ENCODE data around the gene CD300LF. TPM values are rescaled to one million over a fixed set of nuclear protein-coding genes. Genes with fewer than 3 reads are reported as not detected.

Gene CD300LF
- polyA plus RNA-seq, 1 donor (not counting 4 experiments of a cell fraction or from before 2014, with no cell fraction given), result not detected

DNA sequence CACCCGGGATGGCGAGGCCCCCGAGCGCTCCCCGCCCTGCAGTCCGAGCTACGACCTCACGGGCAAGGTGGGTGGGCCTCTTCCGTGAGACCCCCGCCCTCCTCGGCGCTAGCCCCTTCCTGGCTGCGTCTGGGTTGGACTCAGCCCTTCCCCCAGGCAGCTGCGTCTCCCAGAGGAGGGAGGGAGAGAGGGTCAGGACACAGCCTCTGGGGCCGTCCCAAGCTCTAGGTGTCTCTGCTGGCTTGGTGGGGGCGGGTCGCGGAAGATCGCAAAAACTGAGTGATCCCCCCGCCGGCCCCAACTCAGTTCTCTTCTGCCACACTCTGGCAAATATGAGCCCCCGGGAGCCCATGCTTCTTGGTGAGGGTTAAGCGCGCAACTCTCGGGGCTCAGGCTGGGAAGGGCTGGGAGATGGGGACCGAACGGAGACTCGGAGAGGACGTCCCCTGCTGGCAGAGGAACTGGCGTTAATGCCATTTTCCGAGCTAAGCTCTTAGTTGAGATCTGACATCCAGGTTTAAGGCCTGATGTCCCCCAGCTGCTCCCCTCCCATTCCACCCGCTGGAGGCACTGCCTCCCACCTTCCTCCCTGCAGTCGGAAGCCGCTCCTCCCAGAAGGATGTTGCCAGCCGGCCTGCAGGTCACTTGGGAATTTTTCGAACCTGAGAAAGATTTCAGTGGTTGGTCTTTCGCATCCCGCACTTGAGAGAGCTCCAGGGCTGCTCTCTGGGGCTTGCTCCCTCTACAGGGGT lies 24.8 kb upstream of the CD300LF start:
- Histone ChIP-seq H3K4me3 (ENCODE audit: control insufficient read depth in 2 of 3, extremely low read depth in 1 of 3, insufficient read depth in 2 of 3, low read depth in 1 of 3, low read length in 3 of 3) (no peak overlapping the region), H3K36me3 (ENCODE audit: control insufficient read depth in 2 of 2, extremely low read depth in 1 of 2, insufficient read depth in 2 of 2, low read length in 2 of 2) (no peaks in the 10 kb centered on the region), H3K9me3 (ENCODE audit: control insufficient read depth, low read depth, low read length) (no peaks in the 10 kb centered on the region), H3K27me3 (ENCODE audit: control insufficient read depth, extremely low read depth, insufficient read depth, low read length) (peaks cover 50% of the 10 kb centered on the region), H3K9me1 (ENCODE audit: control insufficient read depth, extremely low read depth, insufficient read depth, low read length) (no peaks in the 10 kb centered on the region), H2AFZ (ENCODE audit: control insufficient read depth, low read length) (no peak overlapping the region), H3K4me1 (ENCODE audit: control insufficient read depth, extremely low read depth, insufficient read depth, low read length) (peaks cover 2% of the 10 kb centered on the region), H3K27ac (ENCODE audit: control insufficient read depth, insufficient read depth, low read length) (no peak overlapping the region), H3K4me2 (ENCODE audit: control insufficient read depth, extremely low read depth, insufficient read depth, low read depth, low read length) (peak overlapping the region; percentile 22), H3K9ac (ENCODE audit: control insufficient read depth, extremely low read depth, insufficient read depth, low read length) (no peak overlapping the region), H3K79me2 (ENCODE audit: control insufficient read depth, insufficient read depth, low read length) (no peaks in the 10 kb centered on the region), H4K20me1 (ENCODE audit: control insufficient read depth, extremely low read depth, insufficient read depth, low read length) (peaks cover 2% of the 10 kb centered on the region)
- no peak for FAIRE-seq
- TF ChIP-seq CTCF (optimal IDR thresholded peaks at IDR 0.05 in 1 of 3, IDR thresholded peaks at IDR 0.05 in 1 of 3, conservative IDR thresholded peaks at IDR 0.05 in 1 of 3; ENCODE audit: extremely low read depth in 1 of 3, insufficient read depth in 2 of 3, low read length in 3 of 3), result peak; percentile 15 to 58 (median 58)
- TF ChIP-seq EZH2 (IDR thresholded peaks at IDR 0.05; ENCODE audit: low read length), result peak; percentile 89
- DNase-seq (ENCODE audit: low read depth, low spot score), result no peak
- dilution Hi-C loops (cut with MboI; ENCODE audit: extremely low pct_ligation_motif_present, low sequenced_read_pairs), result no loop called here

DNA sequence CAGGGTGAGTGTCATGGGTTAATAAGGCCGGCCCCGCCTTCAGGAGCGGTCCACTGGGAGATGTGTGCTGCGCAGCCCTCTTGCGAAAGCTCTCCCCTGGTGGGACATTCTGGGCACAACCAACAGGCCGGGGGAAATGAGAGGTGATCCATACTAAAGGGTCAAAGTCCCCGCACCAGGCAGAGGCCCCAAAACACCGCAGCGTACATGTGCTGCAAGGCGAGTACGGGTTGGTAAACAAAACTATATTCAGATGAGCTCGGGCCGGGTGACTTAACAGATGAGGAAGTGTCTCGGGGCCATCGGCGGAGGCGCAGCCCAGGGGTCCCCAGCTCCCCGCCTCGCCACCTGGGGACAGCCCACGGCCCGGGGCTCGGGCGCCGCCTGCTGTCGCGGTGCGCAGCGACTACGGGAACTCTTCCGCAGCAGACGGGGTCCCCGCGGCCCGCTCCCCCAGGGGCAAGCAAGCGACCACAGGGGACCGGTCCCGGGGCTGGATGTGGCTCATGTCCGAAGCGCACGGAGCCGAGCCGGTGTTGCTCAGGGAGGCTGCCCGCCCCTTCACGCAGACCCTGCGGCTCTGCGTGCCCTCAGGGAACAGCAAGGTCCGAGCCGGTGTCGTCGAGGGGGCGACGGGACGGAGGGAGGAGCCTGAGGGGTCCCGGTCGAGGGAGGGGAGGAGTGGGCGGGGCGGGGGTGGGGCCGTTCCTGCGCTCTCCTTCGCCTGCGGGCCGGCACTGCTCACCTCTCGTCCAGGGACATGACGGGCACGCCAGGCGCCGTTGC lies 24.0 kb upstream of the CD300LF start, which contains the start of gene RAB37:
Gene RAB37, plus strand, starts transcription at position 744 of the 786 bp plus-strand sequence. Its CDS starts 17 bp downstream, at position 761.
- dilution Hi-C loops (cut with MboI; ENCODE audit: extremely low pct_ligation_motif_present, low sequenced_read_pairs), result no loop called here

More for the DNA sequence above, 24.0 kb upstream of the CD300LF start, which contains the start of gene RAB37:
- H3K9me3 ChIP-seq (ENCODE audit: control insufficient read depth, low read depth, low read length), result no peaks in the 10 kb centered on the region
- no peaks in the 10 kb centered on the region for H3K9me1 ChIP-seq (ENCODE audit: control insufficient read depth, extremely low read depth, insufficient read depth, low read length)
- H3K79me2 ChIP-seq (ENCODE audit: control insufficient read depth, insufficient read depth, low read length), result no peaks in the 10 kb centered on the region
- FAIRE-seq (no peak), DNase-seq (ENCODE audit: low read depth, low spot score) (no peak)
- peaks cover 2% of the 10 kb centered on the region for H3K4me1 ChIP-seq (ENCODE audit: control insufficient read depth, extremely low read depth, insufficient read depth, low read length)
- H3K4me3 ChIP-seq (ENCODE audit: control insufficient read depth in 2 of 3, extremely low read depth in 1 of 3, insufficient read depth in 2 of 3, low read depth in 1 of 3, low read length in 3 of 3), result no peak within 1 kb of the TSS
- no peak within 1 kb of the TSS for H3K9ac ChIP-seq (ENCODE audit: control insufficient read depth, extremely low read depth, insufficient read depth, low read length)
- H3K4me2 ChIP-seq (ENCODE audit: control insufficient read depth, extremely low read depth, insufficient read depth, low read depth, low read length), result peak within 1 kb of the TSS; percentile 37
- H3K27ac ChIP-seq (ENCODE audit: control insufficient read depth, insufficient read depth, low read length), result no peak within 1 kb of the TSS
- peak; percentile 12 to 61 (median 60) for TF ChIP-seq CTCF (optimal IDR thresholded peaks at IDR 0.05 in 1 of 3, IDR thresholded peaks at IDR 0.05 in 1 of 3, conservative IDR thresholded peaks at IDR 0.05 in 1 of 3; ENCODE audit: extremely low read depth in 1 of 3, insufficient read depth in 2 of 3, low read length in 3 of 3)
- peak; percentile 68 for TF ChIP-seq EZH2 (IDR thresholded peaks at IDR 0.05; ENCODE audit: low read length)
- no peaks in the 10 kb centered on the region for H3K36me3 ChIP-seq (ENCODE audit: control insufficient read depth in 2 of 2, extremely low read depth in 1 of 2, insufficient read depth in 2 of 2, low read length in 2 of 2)
- peaks cover 46% of the 10 kb centered on the region for H3K27me3 ChIP-seq (ENCODE audit: control insufficient read depth, extremely low read depth, insufficient read depth, low read length)
- H2AFZ ChIP-seq (ENCODE audit: control insufficient read depth, low read length), result no peak within 1 kb of the TSS
- H4K20me1 ChIP-seq (ENCODE audit: control insufficient read depth, extremely low read depth, insufficient read depth, low read length), result no peaks in the 10 kb centered on the region

All from keratinocyte (primary cell).